DOHH2 (cell line): ENCODE measurements around the gene METAP1D.
"Not testable (repeated sequence)": the region's sequence is repeated elsewhere in the genome, so short reads cannot be mapped to it uniquely, and the experiment has no call there.

Source experiments
- H3F3A ChIP-seq: fragments of 200-600 bp; sonication (generic), shearing (Covaris generic); 2 replicates; pipeline ENCODE4 v1.6.0; 2016; ENCODE audit warnings: antibody characterized with exemption, mild to moderate bottlenecking; ENCODE audit not compliant: control insufficient read depth, insufficient read depth
- H3K27ac ChIP-seq: fragments of 200-600 bp; sonication (generic); 2 replicates; pipeline ENCODE4 v1.5.1; 2014; ENCODE audit warnings: low read depth, mild to moderate bottlenecking, low read length, moderate library complexity
- H3K27me3 ChIP-seq: fragments of 200-600 bp; sonication (generic); 2 replicates; pipeline ENCODE4 v1.6.1; 2014; ENCODE audit warnings: mild to moderate bottlenecking, low read length, mixed read lengths; ENCODE audit not compliant: control insufficient read depth
- H3K36me3 ChIP-seq: fragments of 200-600 bp; sonication (generic); 2 replicates; pipeline ENCODE4 v1.6.1; 2014; ENCODE audit warnings: mild to moderate bottlenecking, low read length, moderate library complexity, mixed read lengths; ENCODE audit not compliant: control insufficient read depth
- H3K4me1 ChIP-seq: fragments of 200-600 bp; sonication (generic); 2 replicates; pipeline ENCODE4 v1.6.1; 2014; ENCODE audit warnings: mild to moderate bottlenecking, low read length, mixed read lengths; ENCODE audit not compliant: control insufficient read depth
- H3K4me2 ChIP-seq: fragments of 200-600 bp; sonication (generic); 2 replicates; pipeline ENCODE4 v1.6.0; 2014; ENCODE audit warnings: mild to moderate bottlenecking, low read length, moderate library complexity
- H3K4me3 ChIP-seq: fragments of 200-600 bp; sonication (generic); 2 replicates; pipeline ENCODE4 v1.5.1; 2014; ENCODE audit warnings: mild to moderate bottlenecking, low read length, mixed read lengths
- H3K79me2 ChIP-seq: fragments of 200-600 bp; sonication (generic); 2 replicates; pipeline ENCODE4 v1.6.1; 2014; ENCODE audit warnings: mild to moderate bottlenecking, low read length, mixed read lengths; ENCODE audit not compliant: control insufficient read depth
- H3K9me2 ChIP-seq: fragments of 200-600 bp; sonication (generic); replicated peaks from 2 replicates; pipeline ENCODE4 v1.6.1; 2014; ENCODE audit warnings: mild to moderate bottlenecking, low read length, mixed read lengths; ENCODE audit not compliant: control insufficient read depth
- H3K9me3 ChIP-seq: fragments of 200-600 bp; sonication (generic); 2 replicates; pipeline ENCODE4 v1.6.1; 2014; ENCODE audit warnings: antibody characterized with exemption, low read length, mixed read lengths; ENCODE audit not compliant: control insufficient read depth, insufficient read depth
- H4K20me1 ChIP-seq: fragments of 200-600 bp; sonication (generic); 2 replicates; pipeline ENCODE4 v1.6.0; 2014; ENCODE audit warnings: low read depth, mild to moderate bottlenecking, antibody characterized with exemption, low read length, moderate library complexity; ENCODE audit not compliant: control insufficient read depth, insufficient read depth
- CTCF ChIP-seq: fragments of 200-600 bp; sonication (generic); IDR thresholded peaks from one replicate; pipeline ENCODE4 v1.5.1; 2014; ENCODE audit warnings: antibody characterized with exemption, mild to moderate bottlenecking, low read depth, low read length; ENCODE audit not compliant: poor library complexity, severe bottlenecking
- EZH2phosphoT487 ChIP-seq: fragments of 200-600 bp; sonication (generic); IDR thresholded peaks from 2 replicates; pipeline ENCODE4 v1.6.1; 2017; ENCODE audit warnings: borderline replicate concordance, mild to moderate bottlenecking, antibody characterized with exemption, low read length, moderate library complexity, mixed read lengths

The METAP1D gene

GRCh38 chr2:172109988-172110811, 110.4 kb downstream of the METAP1D start:
- Histone ChIP-seq H3K36me3 (no peaks in the 10 kb centered on the region), H3K4me1 (no peaks in the 10 kb centered on the region), H3K9me2 (no peaks in the 10 kb centered on the region), H4K20me1 (no peaks in the 10 kb centered on the region), H3K27me3 (peaks cover 16% of the 10 kb centered on the region), H3K4me2 (no peak overlapping the region), H3K4me3 (no peak overlapping the region), H3F3A (no peaks in the 10 kb centered on the region), H3K79me2 (no peaks in the 10 kb centered on the region), H3K27ac (no peak overlapping the region), H3K9me3 (no peaks in the 10 kb centered on the region)
- TF ChIP-seq EZH2phosphoT487, result no peak

GRCh38 chr2:172113617-172114016, 113.9 kb downstream of the METAP1D start:
- Histone ChIP-seq H3F3A (no peaks in the 10 kb centered on the region), H3K36me3 (no peaks in the 10 kb centered on the region), H3K9me2 (no peaks in the 10 kb centered on the region)

GRCh38 chr2:172114176-172114575, 114.4 kb downstream of the METAP1D start:
- H3F3A ChIP-seq, H3K9me2 ChIP-seq, H3K79me2 ChIP-seq, H3K4me3 ChIP-seq, H3K4me2 ChIP-seq, H3K27me3 ChIP-seq, H3K4me1 ChIP-seq, H3K36me3 ChIP-seq, H4K20me1 ChIP-seq, H3K27ac ChIP-seq, H3K9me3 ChIP-seq: not testable (repeated sequence)

More at GRCh38 chr2:172113617-172114016, 113.9 kb downstream of the METAP1D start:
- no peaks in the 10 kb centered on the region for H3K4me1 ChIP-seq
- peak; percentile 58 for TF ChIP-seq CTCF
- TF ChIP-seq EZH2phosphoT487, result no peak
- H3K4me3 ChIP-seq, result no peak overlapping the region
- no peak overlapping the region for H3K4me2 ChIP-seq
- no peaks in the 10 kb centered on the region for H4K20me1 ChIP-seq
- H3K79me2 ChIP-seq, result no peaks in the 10 kb centered on the region
- peaks cover 3% of the 10 kb centered on the region; the same call in 1 of the 2 replicates for H3K27me3 ChIP-seq
- no peak overlapping the region for H3K27ac ChIP-seq
- no peaks in the 10 kb centered on the region for H3K9me3 ChIP-seq

GRCh38 chr2:172114579-172114978, 114.8 kb downstream of the METAP1D start:
- no peaks in the 10 kb centered on the region for H3K4me1 ChIP-seq

More at GRCh38 chr2:172114579-172114978, 114.8 kb downstream of the METAP1D start:
- Histone ChIP-seq H3K27ac (no peak overlapping the region), H4K20me1 (no peaks in the 10 kb centered on the region), H3K4me2 (no peak overlapping the region), H3K36me3 (no peaks in the 10 kb centered on the region), H3K27me3 (peaks cover 7% of the 10 kb centered on the region; the same call in 1 of the 2 replicates), H3K4me3 (no peak overlapping the region), H3K79me2 (no peaks in the 10 kb centered on the region), H3K9me2 (no peaks in the 10 kb centered on the region), H3F3A (no peaks in the 10 kb centered on the region), H3K9me3 (no peaks in the 10 kb centered on the region)
- TF ChIP-seq CTCF, result no peak
- TF ChIP-seq EZH2phosphoT487, result no peak
